Smooth muscle cell (in vitro differentiated cells): ENCODE data around the gene SPATA13. TPM values are rescaled to one million over a fixed set of nuclear protein-coding genes. Genes with fewer than 3 reads are reported as not detected.
A peak's percentile ranks its signal among the peaks of the same experiment; 100 is the strongest.

Experiments
- DNase-seq: peaks from one replicate; lab custom pipeline; 2025; ENCODE audit not compliant: unreplicated experiment; lab: John Stamatoyannopoulos, UW
- H2AFZ ChIP-seq: fragments of 200-600 bp; sonication (generic); 2 replicates; pipeline ENCODE4 v1.6.0; 2016; ENCODE audit warnings: antibody characterized with exemption, low read depth, mild to moderate bottlenecking
- H3F3A ChIP-seq: fragments of 200-600 bp; sonication (generic); 2 replicates; pipeline ENCODE4 v1.6.0; 2017; ENCODE audit warnings: antibody characterized with exemption, low read depth
- H3K27ac ChIP-seq: fragments of 200-600 bp; sonication (generic); 2 replicates; pipeline ENCODE4 v1.5.1; 2016; ENCODE audit warnings: low read depth, mild to moderate bottlenecking
- H3K27me3 ChIP-seq: fragments of 200-600 bp; sonication (generic); 2 replicates; pipeline ENCODE4 v1.6.1; 2016; ENCODE audit warnings: low read depth, mild to moderate bottlenecking
- H3K36me3 ChIP-seq: fragments of 200-600 bp; sonication (generic); 2 replicates; pipeline ENCODE4 v1.5.1; 2016; ENCODE audit warnings: low read depth
- H3K4me1 ChIP-seq: fragments of 200-600 bp; sonication (generic); 2 replicates; pipeline ENCODE4 v1.5.1; 2016; ENCODE audit warnings: low read depth
- H3K4me2 ChIP-seq: fragments of 200-600 bp; sonication (generic); 2 replicates; pipeline ENCODE4 v1.6.0; 2016; ENCODE audit warnings: mild to moderate bottlenecking
- H3K4me3 ChIP-seq: fragments of 200-600 bp; sonication (generic); 2 replicates; pipeline ENCODE4 v1.5.1; 2016; ENCODE audit warnings: mild to moderate bottlenecking
- H3K79me2 ChIP-seq: fragments of 200-600 bp; sonication (generic); 2 replicates; pipeline ENCODE4 v1.6.0; 2016; ENCODE audit warnings: low read depth, mild to moderate bottlenecking
- H3K9ac ChIP-seq: fragments of 200-600 bp; sonication (generic); 2 replicates; pipeline ENCODE4 v1.6.0; 2016; ENCODE audit warnings: low read depth
- H3K9me3 ChIP-seq: fragments of 200-600 bp; sonication (generic); replicated peaks from 2 replicates; pipeline ENCODE4 v1.5.1; 2016; ENCODE audit warnings: low read depth
- H4K20me1 ChIP-seq: fragments of 200-600 bp; sonication (generic); 2 replicates; pipeline ENCODE4 v1.6.0; 2016; ENCODE audit warnings: low read depth
- CTCF ChIP-seq: fragments of 200-600 bp; sonication (generic); IDR thresholded peaks from 2 replicates; pipeline ENCODE4 v1.5.1; 2017; ENCODE audit warnings: borderline replicate concordance, mild to moderate bottlenecking, antibody characterized with exemption; ENCODE audit not compliant: insufficient read depth, poor library complexity, severe bottlenecking
- WGBS: methylation state at CpG from one replicate; pipeline ENCODE4 v1.1.7; 2016; ENCODE audit warnings: low lambda C conversion rate; 5-methylcytosine and 5-hydroxymethylcytosine counted together
- polyA plus RNA-seq: library from polyadenylated mRNA; unstranded; fragments of >200 nt; fragmentation: Nextera tagmentation; extraction: Ambion mirVana; gene quantifications from 2 replicates; pipeline ENCODE4 v1.2.1, GENCODE V29; 2016
- total RNA-seq: library from RNA; depleted of rRNA; stranded (reverse); fragments of >200 nt; gene quantifications from 2 replicates; pipeline ENCODE4 v1.2.3, GENCODE V29; 2014

The SPATA13 gene
- total and polyA plus RNA-seq, 2 experiments from 2014 or later: 7.1 to 16.6 TPM

DNA sequence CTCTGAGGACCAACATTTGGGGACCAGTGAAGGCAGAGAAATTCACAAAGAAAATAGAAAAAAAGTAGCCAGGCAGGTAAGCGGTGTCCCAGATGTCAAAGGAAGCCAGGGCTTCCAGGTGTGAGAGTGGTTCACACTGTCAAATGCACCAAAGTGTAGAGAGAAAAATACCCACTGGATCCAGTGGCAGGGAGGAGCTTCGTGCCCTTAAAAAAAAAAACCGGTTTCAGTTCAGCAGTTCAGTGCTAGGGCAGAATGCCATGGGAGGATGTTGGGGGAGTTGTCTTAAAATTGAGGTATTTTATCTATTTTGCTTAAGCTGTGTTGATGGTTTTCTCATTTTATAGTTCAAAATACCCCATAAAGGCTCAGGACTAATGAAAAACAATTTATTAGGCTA lies 101.0 kb downstream of the SPATA13 start:
- peaks cover 6% of the 10 kb centered on the region for H3K4me1 ChIP-seq
- DNase-seq: no peak
- H3K4me2 ChIP-seq: no peak overlapping the region
- no peak overlapping the region for H3K9ac ChIP-seq
- no peaks in the 10 kb centered on the region for H4K20me1 ChIP-seq
- no peaks in the 10 kb centered on the region for H3K36me3 ChIP-seq
- no peak overlapping the region for H3K4me3 ChIP-seq
- no peaks in the 10 kb centered on the region for H3K79me2 ChIP-seq
- peaks cover 3% of the 10 kb centered on the region for H3F3A ChIP-seq
- no peak overlapping the region for H3K27ac ChIP-seq
- H3K9me3 ChIP-seq: no peaks in the 10 kb centered on the region
- TF ChIP-seq CTCF: no peak
- H3K27me3 ChIP-seq: no peaks in the 10 kb centered on the region
- no peak overlapping the region for H2AFZ ChIP-seq
- WGBS: 90% methylated on average over 3 of the region's 3 CpGs

DNA sequence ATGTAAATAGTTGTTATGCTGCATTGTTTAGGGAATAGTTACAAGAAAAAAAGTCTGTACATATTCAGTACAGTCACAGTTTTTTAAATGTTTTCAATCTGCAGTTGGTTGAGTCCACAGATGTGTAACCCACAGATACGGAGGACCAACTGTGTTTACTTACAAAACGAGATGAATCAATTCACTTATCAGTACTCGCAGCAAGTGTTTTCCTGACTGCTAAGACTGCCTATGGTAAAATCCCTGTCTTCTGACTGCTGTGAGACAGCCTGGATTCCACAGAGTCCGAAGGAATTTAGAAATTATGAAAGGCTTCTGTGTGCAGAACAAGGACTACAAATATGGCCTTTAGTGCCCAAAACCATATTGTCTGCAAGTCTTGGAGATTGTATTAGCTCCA lies 103.1 kb downstream of the SPATA13 start:
- Histone ChIP-seq H3K4me1 (peaks cover 6% of the 10 kb centered on the region), H3K4me3 (no peak overlapping the region), H3K9ac (no peak overlapping the region), H3K4me2 (peak overlapping the region; percentile 69), H4K20me1 (no peaks in the 10 kb centered on the region), H3K27ac (peak overlapping the region; percentile 14), H3K27me3 (no peaks in the 10 kb centered on the region), H3K9me3 (no peaks in the 10 kb centered on the region), H2AFZ (no peak overlapping the region), H3K36me3 (no peaks in the 10 kb centered on the region), H3F3A (peaks cover 3% of the 10 kb centered on the region), H3K79me2 (no peaks in the 10 kb centered on the region)
- 14% methylated on average over 4 of the region's 4 CpGs for WGBS
- no peak for DNase-seq
- TF ChIP-seq CTCF: no peak

DNA sequence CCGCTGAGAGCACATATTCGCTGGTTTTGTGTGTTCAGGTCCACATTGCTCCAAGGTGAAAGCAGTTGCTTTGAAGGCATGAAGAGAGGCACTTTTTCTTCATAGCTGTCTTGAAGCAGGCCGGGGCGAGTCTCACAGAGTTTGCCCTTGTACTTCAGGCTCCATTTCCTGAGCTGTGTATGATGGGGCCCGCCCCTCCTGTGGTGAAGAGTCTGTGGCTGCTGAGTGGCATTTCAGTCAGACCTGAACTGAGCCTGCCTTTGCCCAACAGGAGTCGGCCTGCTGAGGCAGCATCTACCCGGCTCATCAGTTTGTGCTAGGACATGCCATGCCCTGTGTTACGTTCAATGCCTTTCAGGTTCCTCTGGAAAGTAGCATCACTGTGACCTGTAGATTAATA lies 104.5 kb downstream of the SPATA13 start:
- Histone ChIP-seq H3F3A (peaks cover 3% of the 10 kb centered on the region), H3K9me3 (no peaks in the 10 kb centered on the region), H3K79me2 (no peaks in the 10 kb centered on the region), H2AFZ (no peak overlapping the region), H3K9ac (no peak overlapping the region), H4K20me1 (no peaks in the 10 kb centered on the region), H3K4me2 (no peak overlapping the region), H3K4me3 (no peak overlapping the region), H3K27me3 (no peaks in the 10 kb centered on the region), H3K36me3 (no peaks in the 10 kb centered on the region), H3K4me1 (peaks cover 7% of the 10 kb centered on the region), H3K27ac (no peak overlapping the region)
- WGBS: 94% methylated on average over 8 of the region's 8 CpGs
- no peak for DNase-seq
- no peak for TF ChIP-seq CTCF

DNA sequence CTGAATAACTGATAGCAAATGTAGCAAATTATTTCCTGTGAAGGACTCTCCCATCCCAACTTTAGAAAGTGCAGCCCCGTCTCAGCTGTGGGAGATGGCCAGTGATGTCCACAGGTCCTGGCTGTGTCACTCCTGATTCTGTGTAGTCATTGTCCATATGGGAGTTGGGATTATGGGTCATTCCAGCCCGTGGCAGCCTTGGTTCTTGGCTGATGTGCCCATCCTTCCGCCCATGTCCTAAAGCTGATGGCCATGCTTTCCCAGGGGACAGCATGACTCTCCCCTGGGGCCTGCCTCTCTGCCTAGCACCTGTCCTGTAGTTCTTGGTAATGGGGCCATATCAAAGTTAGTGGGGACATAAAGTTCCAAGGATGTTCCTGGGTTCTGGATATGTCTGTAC lies 104.9 kb downstream of the SPATA13 start:
- Histone ChIP-seq H3K9ac (no peak overlapping the region), H3K36me3 (no peaks in the 10 kb centered on the region), H3K27me3 (no peaks in the 10 kb centered on the region), H4K20me1 (no peaks in the 10 kb centered on the region), H3K4me3 (no peak overlapping the region), H2AFZ (no peak overlapping the region), H3K27ac (no peak overlapping the region), H3K9me3 (no peaks in the 10 kb centered on the region), H3K4me2 (no peak overlapping the region), H3K79me2 (no peaks in the 10 kb centered on the region), H3K4me1 (peaks cover 11% of the 10 kb centered on the region), H3F3A (peaks cover 3% of the 10 kb centered on the region)
- DNase-seq: no peak
- 96% methylated on average over 3 of the region's 3 CpGs for WGBS
- no peak for TF ChIP-seq CTCF
